Activated effector memory CD4-positive, alpha-beta T cell treated with anti-CD3 and anti-CD28 coated beads, Interleukin-2, amount 50 U/mL, for 16 hours (primary cell): ENCODE data around the gene UQCRFS1.
"Not testable (repeated sequence)": the region's sequence is repeated elsewhere in the genome, so short reads cannot be mapped to it uniquely, and the experiment has no call there.

Source experiments
- DNase-seq: peaks from one replicate; pipeline ENCODE4 v3.0.0-alpha.2; 2020

Gene UQCRFS1

GRCh38 chr19:29212356-29212647 lies 649 bp downstream of the UQCRFS1 start:
- no peak for DNase-seq

GRCh38 chr19:29211562-29212355 lies 1.2 kb downstream of the UQCRFS1 start:
- DNase-seq = no peak

GRCh38 chr19:29211041-29211440 lies 1.9 kb downstream of the UQCRFS1 start:
- not testable (repeated sequence) for DNase-seq

GRCh38 chr19:29210502-29210901 lies 2.4 kb downstream of the UQCRFS1 start:
- DNase-seq = not testable (repeated sequence)

GRCh38 chr19:29207403-29208187 lies 5.4 kb downstream of the UQCRFS1 start:
- not testable (repeated sequence) for DNase-seq

- DNase-seq = no peak
Measured at GRCh38 chr19:29206453-29206852, 6.5 kb downstream of the UQCRFS1 start.

GRCh38 chr19:29202281-29202680 lies 10.7 kb downstream of the UQCRFS1 start:
- DNase-seq = no peak

GRCh38 chr19:29201855-29202254 lies 11.1 kb downstream of the UQCRFS1 start:
- DNase-seq = no peak

GRCh38 chr19:29194658-29195057 lies 18.3 kb downstream of the UQCRFS1 start:
- no peak for DNase-seq

GRCh38 chr19:29193155-29193554 lies 19.8 kb downstream of the UQCRFS1 start:
- DNase-seq = no peak

GRCh38 chr19:29191005-29191404 lies 21.9 kb downstream of the UQCRFS1 start:
- DNase-seq = no peak

GRCh38 chr19:29189033-29189360 lies 24.0 kb downstream of the UQCRFS1 start:
- DNase-seq = no peak

GRCh38 chr19:29188289-29189032 lies 24.5 kb downstream of the UQCRFS1 start:
- no peak for DNase-seq

GRCh38 chr19:29187676-29188075 lies 25.3 kb downstream of the UQCRFS1 start:
- no peak for DNase-seq

GRCh38 chr19:29185427-29185826 lies 27.5 kb downstream of the UQCRFS1 start:
- no peak for DNase-seq

GRCh38 chr19:29176981-29177754 lies 35.8 kb downstream of the UQCRFS1 start:
- no peak for DNase-seq

- DNase-seq = no peak
Measured at GRCh38 chr19:29173896-29174295, 39.1 kb downstream of the UQCRFS1 start.

- no peak for DNase-seq
Measured at GRCh38 chr19:29172302-29172701, 40.6 kb downstream of the UQCRFS1 start.

- no peak for DNase-seq
Measured at GRCh38 chr19:29171525-29171924, 41.4 kb downstream of the UQCRFS1 start.

GRCh38 chr19:29170554-29170953 lies 42.4 kb downstream of the UQCRFS1 start:
- DNase-seq = no peak

- no peak for DNase-seq
Measured at GRCh38 chr19:29162694-29163093, 50.3 kb downstream of the UQCRFS1 start.

GRCh38 chr19:29155683-29156082 lies 57.3 kb downstream of the UQCRFS1 start:
- DNase-seq = no peak
